Loucy (cell line): ENCODE data around the gene ANP32A.
"Not testable (repeated sequence)": the region's sequence is repeated elsewhere in the genome, so short reads cannot be mapped to it uniquely, and the experiment has no call there.

Source experiments
- H2AFZ ChIP-seq: fragments of 200-600 bp; sonication (generic); 2 replicates; pipeline ENCODE4 v1.6.0; 2016; ENCODE audit warnings: antibody characterized with exemption, mild to moderate bottlenecking, low read length, moderate library complexity
- H3F3A ChIP-seq: fragments of 200-600 bp; 2 replicates; pipeline ENCODE4 v1.6.0; 2016; ENCODE audit warnings: antibody characterized with exemption, low read depth, mild to moderate bottlenecking
- H3K27me3 ChIP-seq: fragments of 200-600 bp; sonication (generic); 2 replicates; pipeline ENCODE4 v1.6.1; 2014; ENCODE audit warnings: low read length, mild to moderate bottlenecking; ENCODE audit not compliant: insufficient read depth, poor library complexity, severe bottlenecking
- H3K36me3 ChIP-seq: fragments of 200-600 bp; sonication (generic); 2 replicates; pipeline ENCODE4 v1.6.1; 2016; ENCODE audit warnings: low read length; ENCODE audit not compliant: insufficient read depth
- H3K4me1 ChIP-seq: fragments of 200-600 bp; sonication (generic); 2 replicates; pipeline ENCODE4 v1.5.1; 2014; ENCODE audit warnings: low read length, mild to moderate bottlenecking; ENCODE audit not compliant: insufficient read depth, poor library complexity, severe bottlenecking
- H3K4me2 ChIP-seq: fragments of 200-600 bp; sonication (generic); 2 replicates; pipeline ENCODE4 v1.6.0; 2014; ENCODE audit warnings: antibody characterized with exemption, low read length, low read depth, mild to moderate bottlenecking; ENCODE audit not compliant: poor library complexity, severe bottlenecking
- H3K4me3 ChIP-seq: fragments of 200-600 bp; sonication (generic); 2 replicates; pipeline ENCODE4 v1.5.1; 2014; ENCODE audit warnings: low read length, mild to moderate bottlenecking, mixed read lengths; ENCODE audit not compliant: poor library complexity, severe bottlenecking
- H3K79me2 ChIP-seq: fragments of 200-600 bp; sonication (generic); 2 replicates; pipeline ENCODE4 v1.6.1; 2014; ENCODE audit warnings: low read length; ENCODE audit not compliant: insufficient read depth
- H3K9ac ChIP-seq: fragments of 200-600 bp; sonication (generic); 2 replicates; pipeline ENCODE4 v1.6.0; 2014; ENCODE audit warnings: mild to moderate bottlenecking, low read depth, low read length, moderate library complexity; ENCODE audit not compliant: poor library complexity, severe bottlenecking
- H3K9me2 ChIP-seq: fragments of 200-600 bp; sonication (generic); replicated peaks from 2 replicates; pipeline ENCODE4 v1.6.1; 2016; ENCODE audit warnings: low read depth, low read length, mixed read lengths
- H3K9me3 ChIP-seq: fragments of 200-600 bp; sonication (generic); 2 replicates; pipeline ENCODE4 v1.6.1; 2014; ENCODE audit warnings: mild to moderate bottlenecking, antibody characterized with exemption, low read length, low read depth; ENCODE audit not compliant: insufficient read depth
- H4K20me1 ChIP-seq: fragments of 200-600 bp; sonication (generic); 2 replicates; pipeline ENCODE4 v1.6.0; 2014; ENCODE audit warnings: antibody characterized with exemption, low read length, mild to moderate bottlenecking; ENCODE audit not compliant: insufficient read depth, poor library complexity, severe bottlenecking
- CTCF ChIP-seq: fragments of 200-600 bp; sonication (generic); conservative IDR thresholded peaks from 2 replicates; pipeline ENCODE4 v1.5.1; 2014; ENCODE audit warnings: mild to moderate bottlenecking, antibody characterized with exemption, low read length
- EZH2phosphoT487 ChIP-seq: fragments of 200-600 bp; IDR thresholded peaks from 2 replicates; pipeline ENCODE4 v1.6.1; 2018; ENCODE audit warnings: antibody characterized with exemption, mild to moderate bottlenecking, moderate library complexity, borderline replicate concordance

ANP32A gene

GRCh38 chr15:68820295-68821189 lies at the start of gene ANP32A:
Gene ANP32A (minus strand): TSS chr15:68820895. CDS start chr15:68820751, 144 bp downstream.
- TF ChIP-seq CTCF (no peak), EZH2phosphoT487 (no peak)
- H3K4me2 ChIP-seq: peak within 1 kb of the TSS; percentile 89
- peaks cover 32% of the 10 kb centered on the region for H4K20me1 ChIP-seq
- H3F3A ChIP-seq: no peaks in the 10 kb centered on the region
- H3K27me3 ChIP-seq: peaks cover 15% of the 10 kb centered on the region
- H3K4me1 ChIP-seq: peaks cover 28% of the 10 kb centered on the region
- peak within 1 kb of the TSS; percentile 46 for H2AFZ ChIP-seq
- peaks cover 80% of the 10 kb centered on the region for H3K79me2 ChIP-seq
- no peaks in the 10 kb centered on the region for H3K9me3 ChIP-seq
- H3K9me2 ChIP-seq: no peaks in the 10 kb centered on the region
- 0 out of 2 replicates have a peak, but pooled peaks cover 2% of the 10 kb centered on the region for H3K36me3 ChIP-seq
- peak within 1 kb of the TSS; percentile 99 for H3K9ac ChIP-seq
- H3K4me3 ChIP-seq: peak within 1 kb of the TSS; percentile 99

GRCh38 chr15:68868296-68868695 lies 47.6 kb upstream of the ANP32A start:
- Histone ChIP-seq H3K9me2 (no peaks in the 10 kb centered on the region), H3K9ac (no peak overlapping the region), H3F3A (no peaks in the 10 kb centered on the region), H2AFZ (no peak overlapping the region), H3K4me2 (no peak overlapping the region), H3K79me2 (no peaks in the 10 kb centered on the region), H3K27me3 (no peaks in the 10 kb centered on the region), H4K20me1 (no peaks in the 10 kb centered on the region), H3K9me3 (no peaks in the 10 kb centered on the region), H3K36me3 (no peaks in the 10 kb centered on the region), H3K4me3 (no peak overlapping the region), H3K4me1 (no peaks in the 10 kb centered on the region)
- no peak for TF ChIP-seq EZH2phosphoT487
- no peak for TF ChIP-seq CTCF

GRCh38 chr15:68862415-68862814 lies 41.7 kb upstream of the ANP32A start:
- H3K4me2 ChIP-seq: no peak overlapping the region
- no peak overlapping the region for H3K4me3 ChIP-seq
- no peaks in the 10 kb centered on the region for H3K36me3 ChIP-seq
- no peaks in the 10 kb centered on the region for H4K20me1 ChIP-seq
- H2AFZ ChIP-seq: no peak overlapping the region
- no peak for TF ChIP-seq EZH2phosphoT487
- no peak for TF ChIP-seq CTCF
- no peaks in the 10 kb centered on the region for H3K4me1 ChIP-seq
- H3F3A ChIP-seq: no peaks in the 10 kb centered on the region
- H3K9me2 ChIP-seq: no peaks in the 10 kb centered on the region
- H3K9me3 ChIP-seq: peaks cover under 1% of the 10 kb centered on the region; the same call in 1 of the 2 replicates
- no peak overlapping the region for H3K9ac ChIP-seq
- no peaks in the 10 kb centered on the region for H3K27me3 ChIP-seq
- no peaks in the 10 kb centered on the region for H3K79me2 ChIP-seq

GRCh38 chr15:68858666-68859065 lies 38.0 kb upstream of the ANP32A start:
- H2AFZ ChIP-seq, H3K4me2 ChIP-seq, H3K9me3 ChIP-seq, H3K9me2 ChIP-seq, H3F3A ChIP-seq, H3K27me3 ChIP-seq, H3K4me1 ChIP-seq, H3K36me3 ChIP-seq, H4K20me1 ChIP-seq, H3K79me2 ChIP-seq, H3K4me3 ChIP-seq, H3K9ac ChIP-seq: not testable (repeated sequence)

- H3K4me1 ChIP-seq, H3K79me2 ChIP-seq, H3K27me3 ChIP-seq, H3F3A ChIP-seq, H2AFZ ChIP-seq, H3K9ac ChIP-seq, H3K36me3 ChIP-seq, H3K9me3 ChIP-seq, H3K9me2 ChIP-seq, H4K20me1 ChIP-seq, H3K4me2 ChIP-seq, H3K4me3 ChIP-seq: not testable (repeated sequence)
These were observed 36.7 kb upstream of the ANP32A start for GRCh38 chr15:68857443-68857842.
